ENCODE results near the gene TMEM238L. TPM values are rescaled to one million over a fixed set of nuclear protein-coding genes. Genes with fewer than 3 reads are reported as not detected.

The TMEM238L gene
- total and polyA plus RNA-seq, 10 donors = not detected

GRCh38 chr17:10750210-10750609, 53.7 kb downstream of the TMEM238L start:
- no peak for DNase-seq
- TF ChIP-seq POLR2AphosphoS5 (IDR thresholded peaks at IDR 0.05) = no peak
- TF ChIP-seq CTCF (IDR thresholded peaks at IDR 0.05 in 8 of 11, conservative IDR thresholded peaks at IDR 0.05 in 3 of 11) = no peak
- TF ChIP-seq POLR2A (IDR thresholded peaks at IDR 0.05) = no peak
- 94 to 97% (median 96%) methylated on average over 4 of the region's 4 CpGs for WGBS, 5 donors
- H3K36me3 ChIP-seq = no peaks in the 10 kb centered on the region
- no peaks in the 10 kb centered on the region for H3K27me3 ChIP-seq (replicated peaks in 1 of 7)
- no peaks in the 10 kb centered on the region for H3K4me1 ChIP-seq
- H3K9me3 ChIP-seq = no peaks in the 10 kb centered on the region
- intact Hi-C loops (cut with DNase I; ENCODE audit: low total_unique reads) = no loop called here
- no peak overlapping the region for H3K27ac ChIP-seq
- H3K4me3 ChIP-seq = no peak overlapping the region

- no peaks in the 10 kb centered on the region for H3K9me3 ChIP-seq
- H3K27ac ChIP-seq = no peak overlapping the region
- no peaks in the 10 kb centered on the region for H3K27me3 ChIP-seq (replicated peaks in 1 of 7)
- H3K4me3 ChIP-seq = no peak overlapping the region
- TF ChIP-seq POLR2A (IDR thresholded peaks at IDR 0.05) = no peak
- TF ChIP-seq CTCF (IDR thresholded peaks at IDR 0.05 in 8 of 11, conservative IDR thresholded peaks at IDR 0.05 in 3 of 11) = no peak
- no peak for TF ChIP-seq POLR2AphosphoS5 (IDR thresholded peaks at IDR 0.05)
- DNase-seq = no peak
- H3K36me3 ChIP-seq = no peaks in the 10 kb centered on the region
- intact Hi-C loops (cut with DNase I; ENCODE audit: low total_unique reads) = no loop called here
- H3K4me1 ChIP-seq = peaks cover 0 to 6% (median 0%) of the 10 kb centered on the region in 6 donors
- WGBS, 5 donors = 63 to 81% (median 74%) methylated on average over 6 to 9 of the region's 9 CpGs
Observed at GRCh38 chr17:10748531-10749181, 55.2 kb downstream of the TMEM238L start.

GRCh38 chr17:10745231-10745630, 58.7 kb downstream of the TMEM238L start:
- no peaks in the 10 kb centered on the region for H3K27me3 ChIP-seq (replicated peaks in 1 of 7)
- no peaks in the 10 kb centered on the region for H3K36me3 ChIP-seq
- DNase-seq = no peak
- peaks cover 0 to 6% (median 0%) of the 10 kb centered on the region in 6 donors for H3K4me1 ChIP-seq
- 68 to 74% (median 70%) methylated on average over 6 of the region's 6 CpGs for WGBS, 5 donors
- TF ChIP-seq POLR2AphosphoS5 (IDR thresholded peaks at IDR 0.05) (no peak), CTCF (IDR thresholded peaks at IDR 0.05 in 8 of 11, conservative IDR thresholded peaks at IDR 0.05 in 3 of 11) (no peak), POLR2A (IDR thresholded peaks at IDR 0.05) (no peak)
- H3K4me3 ChIP-seq = no peak overlapping the region
- H3K9me3 ChIP-seq = no peaks in the 10 kb centered on the region
- intact Hi-C loops (cut with DNase I; ENCODE audit: low total_unique reads) = no loop called here
- H3K27ac ChIP-seq = no peak overlapping the region

Small RNAs within 50 kb of the gene (small RNA-seq; reads per million reads assigned to genes)
- gene AC015908.2 (0 reads per million in 4 donors), gene TMEM238L (0 reads per million in 4 donors)

Other genes starting within 250 kb of the TMEM238L start
- gene MYH3, start 146.8 kb downstream of the TMEM238L start, total RNA-seq = 1 to 10 TPM; 2.2 to 6.0 (median 3.1) TPM
- 1 to 10 TPM; 4.9 to 9.0 (median 8.0) TPM for gene MYH3, start 146.8 kb downstream of the TMEM238L start, polyA plus RNA-seq
- gene SCO1, start 106.6 kb downstream of the TMEM238L start, total RNA-seq = 10 to 100 TPM; 10.8 to 31.1 (median 22.4) TPM
- gene SCO1, start 106.6 kb downstream of the TMEM238L start, polyA plus RNA-seq = 1 to 10 TPM; 5.4 to 10.0 (median 8.3) TPM
- 10 to 100 TPM; 11.5 to 36.0 (median 16.8) TPM for gene ADPRM, start 106.5 kb downstream of the TMEM238L start, total RNA-seq
- gene ADPRM, start 106.5 kb downstream of the TMEM238L start, polyA plus RNA-seq = 10 to 100 TPM; 14.5 to 23.3 (median 14.8) TPM
- gene TMEM220, start 74.1 kb downstream of the TMEM238L start, total RNA-seq = 10 to 100 TPM in 2 of 7 donors, 1 to 10 TPM in 5; 4.0 to 12.1 (median 6.1) TPM
- 1 to 10 TPM; 3.6 to 4.4 (median 4.3) TPM for gene TMEM220, start 74.1 kb downstream of the TMEM238L start, polyA plus RNA-seq
- gene PIRT, start 34.0 kb upstream of the TMEM238L start, total RNA-seq = not detected
- gene PIRT, start 34.0 kb upstream of the TMEM238L start, polyA plus RNA-seq = under 1 TPM in 1 of 3 donors, not detected in 2; 0.02 TPM